Parathyroid adenoma (tissue), 2 donors: ENCODE data around the gene RAB40C.

Source experiments
- H2AFZ ChIP-seq: fragments of 300-600 bp; sonication (generic); one replicate; pipeline ENCODE4 v1.7.0; 2017; ENCODE audit warnings: antibody characterized with exemption, mild to moderate bottlenecking
- H3K27ac ChIP-seq: fragments of 300-600 bp; sonication (generic); one replicate; pipeline ENCODE4 v1.7.0; 2017
- H3K27me3 ChIP-seq: fragments of 300-600 bp; sonication (generic); one replicate; pipeline ENCODE4 v1.7.0; 2017; ENCODE audit warnings: low read length; ENCODE audit not compliant: control insufficient read depth, insufficient read depth
- H3K36me3 ChIP-seq: fragments of 300-600 bp; sonication (generic); one replicate; pipeline ENCODE4 v1.7.0; 2017; ENCODE audit warnings: low read length; ENCODE audit not compliant: control insufficient read depth, insufficient read depth
- H3K4me1 ChIP-seq: fragments of 300-600 bp; sonication (generic); one replicate; pipeline ENCODE4 v1.7.0; 2017; ENCODE audit warnings: control low read depth
- H3K4me2 ChIP-seq: fragments of 300-600 bp; sonication (generic); one replicate; pipeline ENCODE4 v1.7.0; 2017; ENCODE audit warnings: low read length
- H3K4me3 ChIP-seq: fragments of 300-600 bp; sonication (generic); one replicate; pipeline ENCODE4 v1.7.0; 2017; ENCODE audit warnings: low read depth, low read length
- H3K79me2 ChIP-seq: fragments of 300-600 bp; sonication (generic); one replicate; pipeline ENCODE4 v1.7.0; 2017; ENCODE audit warnings: control low read depth
- H3K9ac ChIP-seq: fragments of 300-600 bp; sonication (generic); one replicate; pipeline ENCODE4 v1.7.0; 2017; ENCODE audit warnings: mild to moderate bottlenecking
- H3K9me3 ChIP-seq: fragments of 300-600 bp; sonication (generic); one replicate; pipeline ENCODE4 v1.7.0; 2017; ENCODE audit warnings: low read length; ENCODE audit not compliant: control insufficient read depth
- CTCF ChIP-seq: fragments of 300-600 bp; sonication (generic); IDR thresholded peaks from one replicate; pipeline ENCODE4 v1.7.0; 2017; ENCODE audit warnings: antibody characterized with exemption, mild to moderate bottlenecking
- donor health status: primary hyperparathyroidism.

The RAB40C gene

DNA sequence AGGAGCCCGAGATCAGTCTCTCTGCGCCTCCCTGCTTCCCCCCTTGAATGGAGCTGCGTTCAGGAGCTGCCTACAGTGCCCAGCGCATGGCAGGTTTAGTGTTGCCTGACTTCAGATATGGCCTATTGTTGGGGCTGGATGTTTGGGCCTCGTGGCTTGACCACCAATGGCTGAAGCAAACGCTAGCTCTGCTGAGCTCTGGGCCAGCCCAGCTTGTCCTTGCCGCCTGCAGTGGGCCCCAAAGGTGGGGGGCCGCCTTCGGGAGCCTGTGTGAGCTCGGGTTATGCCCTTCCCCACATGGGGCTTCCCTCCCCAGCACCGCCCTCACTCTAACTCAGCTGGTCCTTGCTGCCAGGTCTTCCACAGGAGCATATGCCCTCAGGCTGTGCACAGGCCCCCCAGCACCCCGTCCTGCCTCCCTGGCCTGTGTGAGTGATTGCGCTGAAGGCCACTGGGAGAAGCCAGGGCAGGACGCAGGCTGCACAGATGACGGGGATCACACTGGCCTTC, 48.2 kb downstream of the RAB40C start:
- H3K27ac ChIP-seq: peak overlapping the region; percentile 24
- peaks cover 3% of the 10 kb centered on the region for H3K27me3 ChIP-seq
- H3K4me2 ChIP-seq: no peak overlapping the region
- H3K79me2 ChIP-seq: peaks cover 6% of the 10 kb centered on the region
- H3K9ac ChIP-seq: no peak overlapping the region
- no peak for TF ChIP-seq CTCF
- no peaks in the 10 kb centered on the region for H3K36me3 ChIP-seq
- H3K4me1 ChIP-seq: peaks cover 7% of the 10 kb centered on the region
- H2AFZ ChIP-seq: no peak overlapping the region
- H3K4me3 ChIP-seq: no peak overlapping the region
- no peaks in the 10 kb centered on the region for H3K9me3 ChIP-seq

GRCh38 chr16:638836-639235, 49.0 kb downstream of the RAB40C start:
- Histone ChIP-seq H3K27me3 (peaks cover 3% of the 10 kb centered on the region), H3K4me3 (no peak overlapping the region), H3K9me3 (no peaks in the 10 kb centered on the region), H2AFZ (no peak overlapping the region), H3K27ac (no peak overlapping the region), H3K36me3 (no peaks in the 10 kb centered on the region), H3K79me2 (peaks cover 11% of the 10 kb centered on the region), H3K4me2 (no peak overlapping the region), H3K4me1 (peaks cover 11% of the 10 kb centered on the region), H3K9ac (no peak overlapping the region)
- no peak for TF ChIP-seq CTCF

DNA sequence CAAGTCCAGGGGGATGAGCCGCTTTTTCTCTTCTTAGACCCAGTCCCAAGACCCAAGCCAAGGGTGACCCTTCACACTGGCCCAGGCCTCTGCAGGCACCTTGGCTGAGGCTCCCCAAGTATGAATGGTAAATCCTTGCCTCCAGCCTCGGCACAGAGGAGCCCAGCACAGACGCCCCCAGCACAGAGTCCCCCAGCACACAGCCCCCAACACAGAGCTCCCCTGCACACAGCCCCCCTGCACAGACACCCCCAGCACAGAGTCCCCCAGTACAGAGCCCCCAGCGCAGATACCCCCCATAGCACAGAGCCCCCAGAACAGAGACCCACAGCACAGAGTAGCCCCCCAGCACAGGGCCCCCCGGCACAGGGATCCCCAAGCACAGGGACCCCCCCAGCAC, 50.7 kb downstream of the RAB40C start:
- H3K4me1 ChIP-seq: peaks cover 17% of the 10 kb centered on the region
- H3K9me3 ChIP-seq: no peaks in the 10 kb centered on the region
- no peaks in the 10 kb centered on the region for H3K36me3 ChIP-seq
- H3K9ac ChIP-seq: no peak overlapping the region
- peak overlapping the region; percentile 98 for H3K4me2 ChIP-seq
- peak overlapping the region; percentile 83 for H3K4me3 ChIP-seq
- no peak overlapping the region for H2AFZ ChIP-seq
- H3K79me2 ChIP-seq: peaks cover 25% of the 10 kb centered on the region
- no peak for TF ChIP-seq CTCF
- H3K27ac ChIP-seq: no peak overlapping the region
- peaks cover 3% of the 10 kb centered on the region for H3K27me3 ChIP-seq

DNA sequence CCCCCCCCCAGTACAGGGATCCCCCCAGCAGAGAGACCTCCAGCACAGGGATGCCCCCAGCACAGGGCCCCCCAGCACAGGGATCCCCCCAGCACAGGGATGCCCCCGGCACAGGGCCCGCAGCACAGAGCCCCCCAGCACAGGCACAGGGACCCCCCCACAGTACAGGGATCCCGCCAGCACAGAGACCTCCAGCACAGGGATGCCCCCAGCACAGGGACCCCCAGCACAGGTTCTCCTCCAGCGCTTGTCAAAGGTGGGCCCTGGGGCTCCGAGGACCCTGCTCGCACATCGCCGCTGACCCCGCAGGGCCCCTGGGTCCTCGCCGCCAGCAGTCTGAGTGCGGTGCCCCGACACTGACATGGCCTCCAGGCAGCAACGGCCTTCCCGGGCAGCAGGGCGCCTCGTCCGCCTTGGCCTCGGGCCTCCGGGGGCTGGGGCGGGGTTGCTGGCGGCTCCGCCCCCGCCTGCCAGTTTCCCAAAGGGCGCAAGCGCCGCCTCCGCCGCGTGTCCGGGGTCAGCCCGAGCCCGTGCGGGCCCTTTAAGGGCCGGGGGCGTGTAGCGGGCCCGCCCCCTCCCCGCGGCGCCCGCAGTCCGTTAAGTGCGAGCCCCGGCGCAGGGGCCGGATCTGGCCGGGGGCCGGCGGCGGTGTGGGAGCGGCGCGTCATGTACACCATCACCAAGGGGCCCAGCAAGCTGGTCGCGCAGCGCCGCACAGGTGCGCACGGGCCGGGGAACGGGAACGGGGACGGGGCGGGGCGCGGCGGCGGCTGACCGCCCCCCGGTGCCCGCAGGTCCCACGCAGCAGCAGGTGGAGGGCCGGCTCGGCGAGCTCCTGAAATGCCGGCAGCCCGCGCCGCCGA, 51.7 kb downstream of the RAB40C start, which contains the start of gene MCRIP2:
Gene MCRIP2, plus strand, starts transcription at position 503 of the 863 bp plus-strand sequence. Its CDS starts 164 bp downstream, at position 667.
- Histone ChIP-seq H3K4me3 (peak within 1 kb of the TSS; percentile 83), H3K4me1 (peaks cover 25% of the 10 kb centered on the region), H3K79me2 (peaks cover 32% of the 10 kb centered on the region), H3K36me3 (no peaks in the 10 kb centered on the region), H3K9ac (peak within 1 kb of the TSS; percentile 80), H3K9me3 (no peaks in the 10 kb centered on the region), H2AFZ (peak within 1 kb of the TSS; percentile 88), H3K27ac (peak within 1 kb of the TSS; percentile 85), H3K4me2 (peak within 1 kb of the TSS; percentile 98), H3K27me3 (peaks cover 1% of the 10 kb centered on the region)
- no peak for TF ChIP-seq CTCF
